Keratinocyte (primary cell): ENCODE results near the gene CBX3.

Source experiments
- EZH2 ChIP-seq: IDR thresholded peaks from one replicate; pipeline ENCODE4 v1.6.1; 2012; ENCODE audit warnings: inconsistent platforms, mild to moderate bottlenecking, low read length, moderate library complexity
- TF ChIP-seq, protein P1 (sequence below), 3 experiments: IDR thresholded peaks in 1 of 3; conservative IDR thresholded peaks in 1 of 3; optimal IDR thresholded peaks in 1 of 3; 2 replicates in 2 of 3; 3 replicates in 1 of 3; pipeline versions ENCODE3 to v1.5.1; 2011; ENCODE audit warnings: low read length in 3 of 3, mild to moderate bottlenecking in 3 of 3, moderate library complexity in 2 of 3, control low read depth in 1 of 3, inconsistent platforms in 1 of 3; ENCODE audit not compliant: insufficient read depth in 2 of 3; ENCODE audit errors: extremely low read depth in 1 of 3

DNA sequence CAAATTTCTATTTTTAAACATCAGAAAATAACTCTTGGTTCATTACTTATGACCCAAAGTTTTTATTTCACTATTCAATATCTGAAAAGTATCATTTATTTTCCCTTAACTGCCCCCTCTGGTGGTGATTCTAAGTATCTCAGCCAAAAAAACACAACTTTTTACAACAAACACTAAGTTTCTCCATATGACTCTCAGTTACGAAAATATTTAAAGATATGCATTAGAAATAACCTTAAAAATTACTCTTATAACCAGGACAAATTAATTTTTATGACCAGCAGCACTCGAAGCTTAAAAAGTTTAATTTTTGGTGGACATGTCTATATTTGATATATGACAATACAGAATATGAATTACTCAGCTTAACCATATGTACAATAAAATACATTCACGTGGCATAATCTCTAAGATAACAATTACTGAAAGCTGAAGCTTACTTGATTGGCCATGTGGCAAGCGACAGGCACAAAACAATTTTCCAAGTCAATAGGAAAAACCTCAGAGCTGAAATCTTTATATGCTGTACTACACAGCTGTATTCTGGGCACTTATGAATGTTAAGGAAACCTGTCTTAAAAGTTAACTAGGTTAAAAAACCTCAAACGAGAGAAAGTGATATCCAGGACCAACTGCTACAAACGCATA lies 3.3 kb upstream of the CBX3 start:
- TF ChIP-seq, protein P1, sequence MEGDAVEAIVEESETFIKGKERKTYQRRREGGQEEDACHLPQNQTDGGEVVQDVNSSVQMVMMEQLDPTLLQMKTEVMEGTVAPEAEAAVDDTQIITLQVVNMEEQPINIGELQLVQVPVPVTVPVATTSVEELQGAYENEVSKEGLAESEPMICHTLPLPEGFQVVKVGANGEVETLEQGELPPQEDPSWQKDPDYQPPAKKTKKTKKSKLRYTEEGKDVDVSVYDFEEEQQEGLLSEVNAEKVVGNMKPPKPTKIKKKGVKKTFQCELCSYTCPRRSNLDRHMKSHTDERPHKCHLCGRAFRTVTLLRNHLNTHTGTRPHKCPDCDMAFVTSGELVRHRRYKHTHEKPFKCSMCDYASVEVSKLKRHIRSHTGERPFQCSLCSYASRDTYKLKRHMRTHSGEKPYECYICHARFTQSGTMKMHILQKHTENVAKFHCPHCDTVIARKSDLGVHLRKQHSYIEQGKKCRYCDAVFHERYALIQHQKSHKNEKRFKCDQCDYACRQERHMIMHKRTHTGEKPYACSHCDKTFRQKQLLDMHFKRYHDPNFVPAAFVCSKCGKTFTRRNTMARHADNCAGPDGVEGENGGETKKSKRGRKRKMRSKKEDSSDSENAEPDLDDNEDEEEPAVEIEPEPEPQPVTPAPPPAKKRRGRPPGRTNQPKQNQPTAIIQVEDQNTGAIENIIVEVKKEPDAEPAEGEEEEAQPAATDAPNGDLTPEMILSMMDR (optimal IDR thresholded peaks at IDR 0.05 in 1 of 3, IDR thresholded peaks at IDR 0.05 in 1 of 3, conservative IDR thresholded peaks at IDR 0.05 in 1 of 3; ENCODE audit: extremely low read depth in 1 of 3, insufficient read depth in 2 of 3, low read length in 3 of 3), result peak in 2 of 3 experiments; percentile 26 to 46
- no peak for TF ChIP-seq EZH2
